HG03139 (cell line): Measurements from ENCODE around the gene MEPE.

Experiments
- ATAC-seq: cut with Tn5 transposase; IDR thresholded peaks from one replicate; pipeline ENCODE4 v1.9.1; 2021; ENCODE audit not compliant: unreplicated experiment

MEPE gene

DNA sequence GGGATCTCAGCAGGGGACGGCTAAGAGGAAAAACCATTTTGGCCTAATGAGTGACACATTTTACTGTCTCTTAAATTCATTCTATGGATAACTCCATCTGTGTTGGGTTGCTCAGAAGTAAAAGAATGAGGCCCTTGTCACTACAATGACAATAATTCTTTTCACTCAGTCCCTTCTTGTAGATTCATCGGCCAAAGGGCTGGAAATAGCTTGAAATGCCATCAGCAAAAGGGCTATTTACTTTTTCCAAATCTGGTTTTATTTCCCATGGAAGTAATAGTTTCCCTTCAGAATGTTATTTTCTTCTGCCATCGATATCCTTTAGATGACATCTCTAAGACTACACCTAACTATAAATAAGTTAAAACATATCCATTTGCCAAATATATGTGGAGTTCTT is 7.4 kb downstream of the MEPE start:
- ATAC-seq: no peak

DNA sequence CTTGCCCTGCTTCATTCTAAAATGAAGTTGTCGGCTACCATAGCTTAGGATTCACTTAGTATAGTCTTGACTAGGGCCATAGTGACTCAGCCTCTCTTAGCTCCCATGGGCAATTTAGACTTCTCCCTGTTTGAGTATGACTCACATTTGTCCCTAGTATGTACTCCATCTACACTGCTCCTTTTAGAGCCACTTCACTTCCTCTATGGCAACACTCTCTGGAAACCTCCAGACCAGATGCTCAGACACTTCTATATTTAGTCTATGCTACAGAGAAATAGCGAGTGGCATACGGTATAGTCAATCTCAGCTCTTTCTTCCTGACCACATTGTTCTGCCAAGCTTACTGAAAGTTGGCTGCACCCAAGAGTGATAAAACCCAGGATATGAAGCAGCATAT is 11.2 kb downstream of the MEPE start:
- ATAC-seq: no peak

DNA sequence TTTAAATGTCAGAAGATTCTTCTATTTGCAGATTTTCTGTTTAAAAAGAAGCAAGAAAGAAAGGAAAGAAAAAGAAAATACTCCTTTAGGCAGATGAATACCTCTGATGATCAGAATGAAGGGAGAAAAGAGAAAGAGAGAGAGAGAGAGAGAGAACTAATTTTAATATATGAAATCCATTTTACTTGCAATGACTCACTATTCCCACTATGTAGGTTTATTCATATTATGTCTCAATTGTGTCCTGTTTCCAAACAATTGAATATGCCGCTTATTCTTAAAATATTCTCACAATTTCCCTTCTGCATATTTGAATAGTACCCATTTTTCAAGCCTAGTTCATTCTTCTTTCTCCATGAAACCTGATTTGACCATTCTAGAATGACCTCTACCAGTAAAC is 11.7 kb downstream of the MEPE start:
- no peak for ATAC-seq

DNA sequence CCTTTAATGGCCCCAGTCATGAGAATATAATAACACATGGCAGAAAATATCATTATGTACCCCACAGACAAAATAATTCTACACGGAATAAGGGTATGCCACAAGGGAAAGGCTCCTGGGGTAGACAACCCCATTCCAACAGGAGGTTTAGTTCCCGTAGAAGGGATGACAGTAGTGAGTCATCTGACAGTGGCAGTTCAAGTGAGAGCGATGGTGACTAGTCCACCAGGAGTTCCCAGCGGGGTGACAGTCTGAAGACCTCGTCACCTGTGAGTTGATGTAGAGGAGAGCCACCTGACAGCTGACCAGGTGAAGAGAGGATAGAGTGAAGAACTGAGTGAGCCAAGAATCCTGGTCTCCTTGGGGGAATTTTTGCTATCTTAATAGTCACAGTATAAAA is 13.5 kb downstream of the MEPE start:
- no peak for ATAC-seq

DNA sequence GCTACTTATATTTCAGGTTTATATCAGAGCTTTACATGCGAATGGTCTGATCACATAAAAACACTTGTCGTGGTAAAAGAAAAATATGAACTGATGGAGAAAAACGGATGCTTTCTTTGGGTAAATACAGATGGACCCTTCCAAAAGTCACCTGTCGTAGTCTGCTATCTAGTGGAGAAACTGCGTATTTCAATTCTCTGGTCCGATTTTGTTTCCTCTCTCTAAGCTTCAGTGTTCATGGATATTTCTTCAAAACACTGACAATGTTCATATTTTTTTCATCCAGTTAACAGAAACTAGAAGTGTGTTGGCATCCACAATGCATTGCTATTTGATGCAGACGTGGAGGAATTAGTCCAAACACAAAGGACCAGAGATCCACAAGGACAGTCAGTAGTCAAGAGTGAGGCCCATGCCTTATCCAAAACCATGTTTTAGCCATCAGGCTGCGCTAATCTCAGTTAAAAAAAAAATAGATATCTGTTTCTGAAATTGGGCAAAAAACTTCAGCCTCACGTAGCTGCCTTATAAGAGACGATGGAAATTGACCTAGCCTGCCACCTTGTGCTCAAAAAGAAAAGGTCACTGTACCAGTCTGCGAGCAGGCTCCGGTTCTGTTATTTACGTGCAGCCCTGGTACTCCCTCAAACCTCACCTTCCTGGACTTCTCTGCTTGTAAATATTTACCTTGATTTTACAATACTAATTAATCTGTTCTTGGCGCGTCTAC is 16.0 kb downstream of the MEPE start:
- peak; percentile 90 for ATAC-seq

DNA sequence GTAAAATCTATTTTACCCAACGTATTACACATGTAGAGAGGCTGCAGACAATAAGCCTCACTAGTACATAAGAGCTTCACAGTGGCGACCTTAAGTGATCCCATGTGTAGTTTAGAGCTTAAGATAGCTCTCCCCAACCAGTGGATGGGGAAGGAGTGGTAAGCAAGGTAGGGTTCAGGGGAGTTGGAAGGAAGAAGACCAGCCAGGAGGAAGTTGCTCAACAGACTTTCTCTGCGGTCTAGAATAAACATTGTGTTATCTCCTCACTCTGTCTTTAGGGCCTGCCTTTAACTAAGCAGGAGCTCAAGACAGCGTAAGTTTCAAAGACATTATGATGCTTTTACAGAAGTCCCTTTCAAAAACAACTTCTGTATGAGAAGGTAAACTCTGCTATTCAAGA is 16.8 kb downstream of the MEPE start:
- ATAC-seq: no peak

DNA sequence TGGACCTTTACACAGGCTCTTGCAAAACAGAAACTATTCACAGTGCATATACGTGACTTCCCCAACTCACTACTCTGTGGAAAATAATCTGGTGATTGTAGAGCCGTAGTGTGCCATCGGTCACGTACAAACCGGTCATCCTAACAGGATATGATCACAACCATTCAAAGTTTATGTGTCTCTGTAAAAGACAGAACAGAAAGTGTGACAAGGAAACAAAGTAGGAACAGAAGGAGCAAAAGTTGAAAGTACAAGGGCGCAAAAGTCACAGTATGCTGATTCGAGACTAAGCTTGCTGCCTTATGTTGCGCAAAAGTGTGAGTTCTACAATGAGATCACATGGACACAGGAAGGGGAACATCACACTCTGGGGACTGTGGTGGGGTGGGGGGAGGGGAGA is 18.6 kb downstream of the MEPE start:
- no peak for ATAC-seq

DNA sequence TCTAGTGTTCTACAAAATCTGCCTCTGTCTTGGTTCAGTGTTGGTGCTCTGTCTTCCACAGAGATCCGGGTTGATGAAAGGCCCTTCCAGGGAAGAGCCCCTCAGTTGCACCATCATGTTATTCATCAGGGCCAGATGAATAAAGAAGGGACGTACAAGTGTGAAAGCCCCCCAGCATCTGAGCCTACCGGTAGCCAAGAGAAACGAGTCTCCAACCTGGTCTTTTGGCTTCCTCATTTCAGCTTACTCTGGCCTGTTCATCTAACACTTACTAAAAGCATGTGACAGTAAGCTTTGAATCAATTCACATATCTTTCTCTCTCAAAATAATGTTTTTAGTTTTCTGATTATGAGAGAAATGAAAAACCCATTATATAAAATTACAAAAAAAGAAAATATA is 19.2 kb downstream of the MEPE start:
- ATAC-seq: no peak

DNA sequence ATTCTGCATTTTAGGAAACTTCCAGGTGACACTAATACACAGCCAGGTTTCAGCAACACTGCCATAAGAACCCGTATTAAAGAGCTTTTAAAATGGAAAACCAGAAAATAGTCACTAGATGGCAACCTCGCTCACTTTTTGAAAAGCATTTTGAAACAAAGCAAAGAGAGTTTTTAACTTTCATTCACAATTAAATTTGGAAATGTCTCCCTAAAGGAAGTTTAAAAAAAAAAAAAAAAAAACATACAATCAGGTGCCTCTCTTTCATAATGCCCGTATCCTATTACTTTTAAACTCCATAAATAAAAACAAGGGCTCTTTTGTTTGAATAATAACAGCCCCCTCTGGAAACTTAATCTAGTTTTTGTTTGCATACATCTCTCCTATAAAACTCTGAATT is 20.3 kb downstream of the MEPE start:
- ATAC-seq: no peak

DNA sequence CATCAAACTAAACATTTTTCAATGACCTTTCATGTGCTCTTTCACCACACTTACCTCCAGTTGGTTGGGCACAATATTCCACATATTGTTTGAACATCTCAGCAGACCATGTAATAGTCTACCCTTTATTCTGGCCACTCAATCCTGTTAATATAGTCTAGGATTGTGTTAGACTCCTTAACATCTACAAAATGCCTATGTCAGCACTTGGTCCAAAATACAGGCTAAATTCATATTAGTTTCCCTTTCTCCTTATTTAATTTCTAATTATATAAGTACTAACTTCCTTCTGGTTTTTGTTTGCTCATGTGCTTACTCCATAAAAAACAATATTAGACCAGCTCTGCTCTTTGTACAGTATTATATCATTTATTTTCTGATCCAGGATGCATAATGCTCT is 21.1 kb downstream of the MEPE start:
- ATAC-seq: no peak

DNA sequence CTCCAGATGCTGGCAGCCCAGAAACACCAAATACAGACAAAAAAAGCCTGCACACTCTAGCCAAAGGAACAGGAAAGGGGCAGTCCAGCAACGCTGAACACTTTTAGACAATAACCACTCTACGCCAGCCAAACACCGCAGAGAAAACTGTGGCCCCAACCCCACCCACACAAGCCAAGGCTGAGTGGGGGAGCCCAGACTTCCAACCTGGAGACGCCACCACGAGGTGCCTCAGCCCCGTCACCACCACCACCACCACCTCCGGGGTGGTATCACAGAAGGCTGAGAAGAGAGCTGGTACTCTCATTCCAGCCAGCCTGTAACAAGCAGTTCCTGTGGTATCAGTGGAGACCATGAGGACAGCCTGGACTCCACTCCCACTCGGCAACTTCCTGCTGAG is 22.8 kb downstream of the MEPE start:
- ATAC-seq: no peak

DNA sequence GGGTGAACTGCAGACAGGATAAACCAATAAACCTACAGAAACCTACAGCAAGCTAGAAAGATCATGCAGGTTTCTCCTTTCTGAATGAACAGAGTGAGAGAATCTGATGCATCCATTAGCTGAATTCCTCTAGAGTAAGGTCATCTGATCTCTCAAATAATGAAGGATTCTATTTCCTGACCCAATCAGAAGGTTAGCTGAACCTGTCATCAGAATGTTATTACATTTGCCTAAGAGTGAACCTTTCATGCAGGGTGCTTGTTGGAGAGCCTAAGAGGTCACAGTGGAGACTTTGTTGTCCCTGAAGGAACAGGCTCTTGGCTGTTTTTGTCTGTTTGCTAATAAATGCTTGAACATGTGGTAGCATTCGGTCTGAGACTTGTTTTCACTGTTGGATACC is 24.0 kb downstream of the MEPE start:
- ATAC-seq: no peak

DNA sequence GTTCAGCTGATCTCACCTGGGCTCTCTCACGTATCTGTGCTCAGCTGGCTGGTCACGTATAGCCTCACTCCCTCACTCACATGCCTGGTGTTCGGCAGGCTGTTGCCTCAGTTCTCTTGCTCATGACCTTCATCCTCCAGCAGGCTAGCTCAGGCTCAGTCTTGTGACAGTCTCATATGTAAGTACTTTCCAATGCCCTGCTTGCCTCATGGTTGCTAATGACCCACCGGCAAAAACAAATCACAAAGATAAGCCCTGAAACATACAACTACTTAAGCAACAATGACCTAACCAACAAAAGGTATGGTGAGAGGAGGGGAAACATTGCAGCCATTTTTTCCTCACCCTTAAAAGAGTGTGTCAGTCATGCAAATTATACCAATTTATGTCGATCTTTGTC is 25.0 kb downstream of the MEPE start:
- ATAC-seq: no peak

DNA sequence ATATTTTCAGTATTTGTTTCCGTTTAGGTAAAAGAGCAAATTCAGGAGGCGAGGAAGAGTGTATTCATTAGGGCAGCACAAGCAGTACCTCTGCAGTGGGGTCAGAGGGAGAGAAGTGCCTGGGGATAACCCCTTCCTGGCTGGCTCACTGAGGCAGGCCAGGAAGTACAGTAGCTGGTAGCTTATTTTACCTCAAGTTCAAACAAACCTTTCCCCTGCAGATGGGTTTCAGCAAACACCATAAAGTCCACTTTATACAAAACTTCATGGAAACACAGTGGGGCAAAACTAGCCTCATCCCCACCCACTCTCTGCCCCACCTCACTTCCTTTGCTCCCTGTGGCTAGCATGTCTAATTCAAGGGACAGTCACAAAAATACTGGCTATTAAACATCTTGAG is 29.5 kb downstream of the MEPE start:
- ATAC-seq: no peak

DNA sequence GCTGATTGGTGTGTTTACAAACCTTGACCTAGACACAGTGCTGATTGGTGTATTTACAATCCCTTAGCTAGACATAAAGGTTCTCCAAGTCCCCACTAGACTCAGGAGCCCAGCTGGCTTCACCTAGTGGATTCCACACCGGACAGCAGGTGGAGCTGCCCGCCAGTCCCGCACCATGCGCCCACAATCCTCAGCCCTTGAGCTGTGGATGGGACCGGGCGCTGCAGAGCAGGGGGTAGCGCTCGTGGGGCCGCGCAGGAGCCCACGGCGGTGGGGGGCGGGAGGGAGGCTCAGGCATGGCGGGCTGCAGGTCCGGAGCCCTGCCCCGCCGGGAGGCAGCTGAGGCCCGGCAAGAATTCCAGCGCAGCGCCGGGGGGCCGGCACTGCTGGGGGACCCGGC is 30.7 kb downstream of the MEPE start:
- no peak for ATAC-seq

DNA sequence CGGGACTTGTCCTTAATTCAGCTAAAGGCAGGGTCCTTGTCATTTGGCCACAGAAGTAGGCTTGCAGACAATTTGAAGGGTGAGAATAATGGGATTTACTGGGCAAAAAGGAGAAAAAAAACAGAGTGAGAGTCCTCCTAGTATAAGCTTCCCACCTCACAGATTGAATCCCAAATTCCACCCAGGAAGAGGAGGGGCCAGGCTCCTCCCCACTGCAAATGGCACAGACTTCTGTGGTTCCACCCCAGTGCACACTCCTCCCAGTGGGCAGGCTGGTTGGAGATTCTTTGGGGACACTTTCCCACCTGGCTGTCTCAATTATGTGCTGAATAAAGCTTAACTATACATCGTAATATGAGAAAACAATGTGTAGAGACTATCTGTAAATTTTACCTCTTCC is 31.6 kb downstream of the MEPE start:
- ATAC-seq: no peak

DNA sequence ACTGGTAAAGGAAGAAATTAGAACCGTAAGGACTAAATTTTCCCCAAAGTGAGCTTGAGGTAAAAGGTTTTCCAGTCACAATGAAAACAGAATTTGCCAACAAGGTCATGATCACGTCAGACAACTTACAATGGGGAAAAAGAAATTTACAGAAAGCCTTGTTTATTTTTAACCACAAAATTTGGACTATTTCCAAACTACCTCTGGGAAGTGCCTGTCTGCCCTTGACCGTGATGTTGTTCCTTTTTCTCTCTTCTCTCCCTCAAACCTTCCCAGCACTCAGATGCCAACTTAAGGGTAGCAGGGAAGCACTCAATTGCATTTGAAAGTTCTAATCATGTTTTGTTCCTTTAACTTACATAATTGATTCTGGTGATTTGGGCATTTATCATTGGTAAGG is 32.5 kb downstream of the MEPE start:
- no peak for ATAC-seq

DNA sequence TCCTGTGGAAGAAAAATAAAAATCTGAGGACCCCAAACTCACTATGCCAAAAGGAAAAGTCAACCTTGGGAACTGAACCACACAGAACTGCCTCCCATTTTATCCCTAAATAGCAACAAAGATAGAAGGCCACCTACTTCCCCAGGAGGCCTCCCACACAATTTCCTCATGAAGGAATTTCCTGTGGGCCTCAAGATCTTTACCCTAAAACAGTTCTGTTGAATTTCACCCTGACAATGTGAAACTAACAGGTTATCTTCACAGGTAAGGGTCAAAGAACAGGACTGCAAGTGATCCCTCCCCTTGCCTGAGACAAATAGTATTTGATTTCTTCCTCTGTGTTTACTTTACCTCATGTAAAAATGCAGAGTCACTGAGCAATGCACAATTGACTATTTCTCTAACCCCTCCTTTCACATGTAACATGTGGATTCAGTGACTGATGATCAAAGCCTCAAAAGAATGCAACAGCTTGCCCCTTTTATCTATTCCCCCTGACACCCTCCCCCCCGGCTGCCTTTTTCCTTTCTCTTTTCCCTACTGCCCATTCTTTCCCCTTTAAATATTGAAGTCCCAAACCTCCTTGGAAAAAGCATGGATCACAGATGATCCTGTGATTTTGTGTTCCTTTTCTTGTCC is 33.3 kb downstream of the MEPE start:
- no peak for ATAC-seq

DNA sequence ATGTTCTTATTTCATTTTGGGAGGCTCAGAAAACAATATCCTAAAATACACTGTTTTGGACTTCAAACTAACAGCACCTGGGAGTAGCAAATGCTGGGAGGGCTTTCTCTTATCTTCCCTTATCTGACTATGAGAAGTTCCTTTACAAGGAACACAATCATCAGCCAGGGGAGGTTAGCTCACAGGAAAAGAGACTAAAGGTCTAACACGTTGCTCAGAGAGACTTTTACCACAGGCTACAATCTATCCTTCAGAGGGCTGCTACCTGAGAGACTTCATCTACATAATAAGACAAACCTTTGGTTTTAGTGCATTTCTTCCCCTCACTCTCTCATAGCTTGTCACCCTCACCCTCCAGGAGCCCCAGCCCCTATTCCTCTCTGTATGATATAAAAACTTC is 35.8 kb downstream of the MEPE start:
- ATAC-seq: no peak

DNA sequence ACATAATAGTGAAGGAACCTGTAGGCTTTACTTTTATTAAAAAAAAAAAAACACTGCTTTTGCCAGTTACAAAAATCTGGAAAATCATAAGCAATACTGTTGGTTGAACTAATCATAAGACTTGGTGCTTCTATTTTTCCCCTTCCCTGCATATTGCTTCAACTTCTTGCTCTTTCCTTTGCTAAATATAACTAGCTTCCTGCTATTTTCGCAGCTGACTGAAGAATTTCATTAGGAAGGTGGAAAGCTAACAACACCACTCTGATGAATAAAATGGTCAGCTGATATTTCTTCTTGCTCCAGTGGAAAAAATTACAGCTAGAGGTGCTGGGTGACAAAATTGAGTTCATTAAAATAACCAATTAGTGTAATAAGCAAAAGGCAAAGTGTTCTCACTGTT is 39.3 kb downstream of the MEPE start:
- no peak for ATAC-seq

DNA sequence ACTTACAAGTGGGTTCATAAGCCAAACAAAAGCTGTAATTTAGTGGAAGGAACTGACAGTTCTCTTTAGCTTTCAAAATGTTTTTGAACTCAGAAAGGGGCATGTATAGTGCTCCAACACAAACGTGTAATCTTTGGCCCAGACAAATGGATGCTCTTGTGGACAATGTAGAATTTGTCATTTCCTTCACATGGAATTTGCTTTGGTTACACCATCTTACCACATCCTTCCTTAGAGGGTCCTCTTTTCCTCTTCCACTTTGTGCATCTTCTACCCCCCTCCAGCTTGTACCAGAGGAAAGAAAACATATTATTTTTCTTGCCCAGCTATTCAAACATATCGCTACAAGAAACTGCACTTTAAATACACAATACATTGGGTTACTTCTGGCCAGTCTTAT is 42.4 kb downstream of the MEPE start:
- ATAC-seq: no peak

DNA sequence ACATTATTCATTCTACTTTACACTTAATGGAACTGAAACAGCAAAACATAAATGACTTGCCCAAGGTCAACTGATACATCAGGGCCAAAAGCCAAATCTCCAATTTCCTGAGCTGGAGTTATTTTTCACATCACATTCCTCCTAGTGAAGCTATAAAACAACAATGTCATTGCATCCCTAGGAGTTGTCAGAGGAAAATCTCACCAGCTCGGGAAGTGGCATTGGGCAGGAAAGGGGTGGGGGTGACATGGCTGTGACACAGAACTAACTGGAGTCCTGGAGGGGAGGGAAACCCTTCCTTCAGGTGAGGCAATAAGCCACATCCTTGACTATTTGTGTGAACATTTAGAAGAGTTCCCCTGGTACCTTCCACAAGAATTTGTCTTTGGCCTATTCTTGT is 47.3 kb downstream of the MEPE start:
- no peak for ATAC-seq

DNA sequence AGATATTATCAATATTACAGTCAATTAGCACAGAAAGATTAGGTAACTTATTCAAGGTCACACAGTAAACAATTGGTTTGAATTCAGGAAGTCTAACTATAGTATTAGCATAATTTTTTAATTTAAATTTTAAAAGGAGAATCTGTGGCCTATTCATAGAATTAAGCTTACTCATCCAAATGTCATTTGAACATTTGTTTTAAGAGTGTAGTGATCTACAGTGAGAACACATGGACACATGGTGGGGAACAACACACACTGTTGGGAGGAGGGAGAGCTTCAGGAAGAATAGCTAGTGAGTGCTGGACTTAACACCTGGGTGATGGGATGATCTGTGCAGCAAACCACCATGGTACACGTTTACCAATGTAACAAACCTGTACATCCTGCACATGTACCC is 48.3 kb downstream of the MEPE start:
- ATAC-seq: no peak
